Endothelial cell of umbilical vein (primary cell): ENCODE measurements around the gene EFTUD2. TPM values are rescaled to one million over a fixed set of nuclear protein-coding genes. Genes with fewer than 3 reads are reported as not detected.

Experiments
- BruUV-seq: library from RNA; stranded (reverse); fragments of 400-500 nt; replicated peaks from 2 replicates; lab custom pipeline; 2021; lab: Mats Ljungman, UMichigan
- CTCF ChIA-PET: fragments of 300-600, 350-600 bp; sonication (Branson Sonifier 250); formaldehyde crosslinking; loops from one replicate; lab custom pipeline; 2021; ENCODE audit warnings: antibody characterized with exemption, inconsistent platforms; lab: Charles Lee
- POLR2A ChIA-PET: fragments of 300-600, 350-600 bp; sonication (Branson Sonifier 250); formaldehyde crosslinking; loops from one replicate; lab custom pipeline; 2021; ENCODE audit warnings: antibody characterized with exemption, inconsistent platforms; lab: Charles Lee
- DNase-seq: peaks from one replicate; pipeline ENCODE4 v3.0.0-alpha.2; 2011; ENCODE audit warnings: low read depth, low spot score
- FAIRE-seq: peaks from 2 replicates; lab custom pipeline; 2011; peaks lifted over from hg19 to GRCh38; lab: Jason Lieb, UNC
- H2AFZ ChIP-seq: 2 replicates; pipeline ENCODE4 v1.6.0; 2012; ENCODE audit warnings: low read depth, low read length, control low read depth, inconsistent platforms
- H3K27ac ChIP-seq: 2 replicates; pipeline ENCODE4 v1.5.1; 2011; ENCODE audit warnings: low read depth, mild to moderate bottlenecking, control low read depth, low read length, moderate library complexity; ENCODE audit not compliant: insufficient read depth
- H3K27me3 ChIP-seq, 2 experiments: 2 replicates each; pipeline versions ENCODE4 v1.6.0 to v1.6.1; 2011; ENCODE audit warnings: low read length in 2 of 2, mixed read lengths in 1 of 2; ENCODE audit not compliant: control insufficient read depth in 2 of 2, insufficient read depth in 2 of 2
- H3K36me3 ChIP-seq, 2 experiments: 2 replicates in 1 of 2; 3 replicates in 1 of 2; pipeline ENCODE4 v1.5.1; 2011; ENCODE audit warnings: low read length in 2 of 2, mild to moderate bottlenecking in 1 of 2, moderate library complexity in 1 of 2; ENCODE audit not compliant: control insufficient read depth in 2 of 2, insufficient read depth in 2 of 2; ENCODE audit errors: extremely low read depth in 1 of 2
- H3K4me1 ChIP-seq: 3 replicates; pipeline ENCODE4 v1.5.1; 2011; ENCODE audit warnings: mild to moderate bottlenecking, low read length; ENCODE audit not compliant: control insufficient read depth, insufficient read depth; ENCODE audit errors: extremely low read depth
- H3K4me2 ChIP-seq: 2 replicates; pipeline ENCODE4 v1.6.1; 2011; ENCODE audit warnings: low read length, control low read depth, mixed read lengths; ENCODE audit not compliant: insufficient read depth
- H3K4me3 ChIP-seq, 3 experiments: fragments of 200-600 bp in 1 of 3; sonication (generic), shearing (Covaris generic) in 1 of 3; replicated peaks in 1 of 3; 2 replicates each; pipeline ENCODE4 v1.5.1; 2011 to 2016; ENCODE audit warnings: control low read depth in 3 of 3, low read length in 3 of 3, mild to moderate bottlenecking in 2 of 3, inconsistent platforms in 1 of 3, low read depth in 1 of 3, moderate library complexity in 1 of 3; ENCODE audit not compliant: insufficient read depth in 1 of 3
- H3K79me2 ChIP-seq: 2 replicates; pipeline ENCODE4 v1.6.0; 2012; ENCODE audit warnings: low read length, inconsistent platforms; ENCODE audit not compliant: control insufficient read depth, insufficient read depth
- H3K9ac ChIP-seq: replicated peaks from 2 replicates; pipeline ENCODE3; 2011; ENCODE audit warnings: low read length, control low read depth; ENCODE audit not compliant: insufficient read depth; ENCODE audit errors: extremely low read depth
- H3K9me1 ChIP-seq: replicated peaks from 3 replicates; pipeline ENCODE4 v1.6.0; 2011; ENCODE audit warnings: mild to moderate bottlenecking, low read length; ENCODE audit not compliant: control insufficient read depth, insufficient read depth; ENCODE audit errors: extremely low read depth
- H3K9me3 ChIP-seq: replicated peaks from 2 replicates; pipeline ENCODE4 v1.5.1; 2012; ENCODE audit warnings: low read length, inconsistent platforms; ENCODE audit not compliant: control insufficient read depth, insufficient read depth
- H4K20me1 ChIP-seq: replicated peaks from 2 replicates; pipeline ENCODE3; 2011; ENCODE audit warnings: mild to moderate bottlenecking, low read length; ENCODE audit not compliant: control insufficient read depth, insufficient read depth; ENCODE audit errors: extremely low read depth
- CTCF ChIP-seq, 2 donors: IDR thresholded peaks; 1 replicate in 1 of 2; 2 replicates in 1 of 2; pipeline ENCODE4 v1.5.1; 2011; ENCODE audit warnings: low read length in 2 of 2, mild to moderate bottlenecking in 2 of 2, moderate library complexity in 2 of 2, control low read depth in 1 of 2, inconsistent platforms in 1 of 2, low read depth in 1 of 2; ENCODE audit not compliant: insufficient read depth in 1 of 2; ENCODE audit errors: extremely low read depth in 1 of 2
- MYC ChIP-seq: IDR thresholded peaks from one replicate; pipeline ENCODE4 v1.6.1; 2011; ENCODE audit warnings: mild to moderate bottlenecking, low read depth, low read length
- POLR2A ChIP-seq: IDR thresholded peaks from 2 replicates; pipeline ENCODE4 v1.6.1; 2012; ENCODE audit warnings: low read depth, mild to moderate bottlenecking, control low read depth, low read length
- dilution Hi-C: fragments of 300-500 bp; cut with MboI; formaldehyde crosslinking; loops from one replicate; pipeline ENCODE4 v1.15.0; 2019; ENCODE audit warnings: low sequenced_read_pairs; ENCODE audit not compliant: extremely low pct_ligation_motif_present
- intact Hi-C: fragments of 100-400 bp; cut with micrococcal nuclease; formaldehyde crosslinking; loops from one replicate; pipeline ENCODE4 v1.10.0; 2022
- polyA plus RNA-seq, 4 experiments: library from polyadenylated mRNA; depleted of rRNA in 3 of 4; stranded (reverse) in 3 of 4; unstranded in 1 of 4; fragments of >200 nt; gene quantifications; 2 replicates each; pipeline versions ENCODE4 v1.2.1 to v1.2.3, GENCODE V29; 2011 to 2012; ENCODE audit warnings: missing spikeins in 1 of 4
- total RNA-seq: library from RNA; stranded (reverse); gene quantifications from 2 replicates; pipeline ENCODE4 v1.2.3, GENCODE V29; 2021

Gene EFTUD2
- total and polyA plus RNA-seq, 2 donors (not counting 3 experiments of a cell fraction or from before 2014, with no cell fraction given), result 125 to 170 TPM

DNA sequence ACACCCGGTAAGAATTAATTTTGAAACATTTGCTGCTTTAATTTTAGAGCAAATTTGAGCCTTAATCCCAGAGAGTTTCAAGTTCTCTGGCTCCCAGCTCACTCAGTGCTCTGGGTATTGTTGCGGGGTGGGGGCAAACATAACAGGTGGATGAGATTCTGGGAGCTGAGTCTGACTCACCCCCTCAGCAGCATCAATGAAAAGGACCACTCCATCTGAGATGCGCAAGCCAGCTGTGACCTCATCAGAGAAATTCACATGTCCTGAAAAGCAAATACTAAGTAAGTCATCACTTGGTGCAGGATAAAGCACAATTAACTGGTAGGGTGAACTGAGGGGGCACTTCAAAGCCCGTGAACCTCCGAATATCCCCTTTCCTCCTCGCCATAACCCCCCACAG lies 19.9 kb downstream of the EFTUD2 start:
- DNase-seq (no peak), FAIRE-seq (no peak)
- ChIA-PET POLR2A (interaction anchor here (1.3 kb wide), 1 partner anchor 19 kb away, joined by 3 read pairs; no protein-coding TSS in a partner anchor), CTCF (interaction anchor here (0.7 to 9.3 kb wide), 23 partner anchors 10 to 256 kb away, joined by 3 to 295 read pairs (median 6); partner anchors contain the start of genes ACBD4, ADAM11 and EFTUD2)
- no peak for TF ChIP-seq MYC
- no peak overlapping the region for H3K9ac ChIP-seq
- H3K27me3 ChIP-seq, result no peaks in the 10 kb centered on the region
- no peak overlapping the region for H3K27ac ChIP-seq
- H3K9me1 ChIP-seq, result no peaks in the 10 kb centered on the region
- dilution Hi-C loops, result no loop called here
- H3K36me3 ChIP-seq, result peaks cover 30 to 36% of the 10 kb centered on the region in 2 experiments
- no peak overlapping the region for H3K4me3 ChIP-seq
- no peaks in the 10 kb centered on the region for H3K9me3 ChIP-seq
- H3K4me1 ChIP-seq, result no peaks in the 10 kb centered on the region
- no peak overlapping the region for H2AFZ ChIP-seq
- no peak overlapping the region for H3K4me2 ChIP-seq
- no peaks in the 10 kb centered on the region for H3K79me2 ChIP-seq
- H4K20me1 ChIP-seq, result no peaks in the 10 kb centered on the region
- BruUV-seq, result no TSS peak
- intact Hi-C loops, result no loop called here

- CTCF ChIA-PET, result interaction anchor here (0.6 to 9.3 kb wide), 34 partner anchors 11 to 257 kb away, joined by 3 to 295 read pairs (median 4); partner anchors contain the start of genes ACBD4, ADAM11 and EFTUD2
- peak; percentile 85 for FAIRE-seq
- Histone ChIP-seq H4K20me1 (no peaks in the 10 kb centered on the region), H3K9me1 (no peaks in the 10 kb centered on the region), H3K9ac (no peak overlapping the region), H2AFZ (no peak overlapping the region), H3K79me2 (no peaks in the 10 kb centered on the region), H3K9me3 (no peaks in the 10 kb centered on the region), H3K4me2 (no peak overlapping the region), H3K27me3 (no peaks in the 10 kb centered on the region), H3K27ac (no peak overlapping the region), H3K4me3 (no peak overlapping the region), H3K4me1 (no peaks in the 10 kb centered on the region), H3K36me3 (peaks cover 30 to 36% of the 10 kb centered on the region in 2 experiments)
- intact Hi-C loops (loop anchor here (1.0 kb wide), 1 partner anchor 103 kb away; no protein-coding TSS in a partner anchor), dilution Hi-C loops (no loop called here)
- BruUV-seq, result no TSS peak
- POLR2A ChIA-PET, result interaction anchor here (1.3 kb wide), 1 partner anchor 20 kb away, joined by 3 read pairs; no protein-coding TSS in a partner anchor
- peak; percentile 35 to 52 for TF ChIP-seq CTCF (IDR thresholded peaks at IDR 0.05; ENCODE audit: extremely low read depth in 1 of 2, insufficient read depth in 1 of 2, low read depth in 1 of 2, low read length in 2 of 2)
- TF ChIP-seq MYC, result no peak
- no peak for TF ChIP-seq POLR2A
- peak; percentile 49 for DNase-seq
Observed at GRCh38 chr17:44878627-44879221, 20.5 kb downstream of the EFTUD2 start.
